ENCODE measurements around the gene PRTFDC1. TPM values are rescaled to one million over a fixed set of nuclear protein-coding genes. Genes with fewer than 3 reads are reported as not detected.

Gene PRTFDC1
- total and polyA plus RNA-seq, 2 of the 13 experiments (the other 11 are each of a cell fraction or from before 2014, with no cell fraction given): not detected

DNA sequence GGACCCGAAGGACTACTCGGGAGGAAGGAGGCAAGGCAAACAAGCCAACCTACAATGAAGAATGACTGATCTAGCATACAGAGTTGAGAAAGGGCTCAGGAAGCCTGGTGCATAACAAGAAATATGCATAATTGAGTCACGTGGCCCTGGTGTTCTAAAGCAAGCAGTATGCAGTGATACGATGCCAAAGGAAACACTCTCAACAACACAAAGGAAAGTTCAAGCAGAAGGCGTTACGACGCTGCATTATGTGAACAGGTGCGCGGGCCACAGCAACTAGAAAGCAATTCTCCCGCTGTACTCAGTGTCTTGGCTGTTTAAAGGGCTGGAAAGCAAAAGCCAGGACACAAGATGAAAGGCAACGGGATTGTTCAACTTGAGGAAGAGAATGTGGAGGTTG, 100.8 kb downstream of the PRTFDC1 start (continued):
- TF ChIP-seq, protein P1, sequence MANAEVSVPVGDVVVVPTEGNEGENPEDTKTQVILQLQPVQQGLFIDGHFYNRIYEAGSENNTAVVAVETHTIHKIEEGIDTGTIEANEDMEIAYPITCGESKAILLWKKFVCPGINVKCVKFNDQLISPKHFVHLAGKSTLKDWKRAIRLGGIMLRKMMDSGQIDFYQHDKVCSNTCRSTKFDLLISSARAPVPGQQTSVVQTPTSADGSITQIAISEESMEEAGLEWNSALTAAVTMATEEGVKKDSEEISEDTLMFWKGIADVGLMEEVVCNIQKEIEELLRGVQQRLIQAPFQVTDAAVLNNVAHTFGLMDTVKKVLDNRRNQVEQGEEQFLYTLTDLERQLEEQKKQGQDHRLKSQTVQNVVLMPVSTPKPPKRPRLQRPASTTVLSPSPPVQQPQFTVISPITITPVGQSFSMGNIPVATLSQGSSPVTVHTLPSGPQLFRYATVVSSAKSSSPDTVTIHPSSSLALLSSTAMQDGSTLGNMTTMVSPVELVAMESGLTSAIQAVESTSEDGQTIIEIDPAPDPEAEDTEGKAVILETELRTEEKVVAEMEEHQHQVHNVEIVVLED (CRISPR knock-in tag; IDR thresholded peaks at IDR 0.05; ENCODE audit: borderline replicate concordance): no peak

DNA sequence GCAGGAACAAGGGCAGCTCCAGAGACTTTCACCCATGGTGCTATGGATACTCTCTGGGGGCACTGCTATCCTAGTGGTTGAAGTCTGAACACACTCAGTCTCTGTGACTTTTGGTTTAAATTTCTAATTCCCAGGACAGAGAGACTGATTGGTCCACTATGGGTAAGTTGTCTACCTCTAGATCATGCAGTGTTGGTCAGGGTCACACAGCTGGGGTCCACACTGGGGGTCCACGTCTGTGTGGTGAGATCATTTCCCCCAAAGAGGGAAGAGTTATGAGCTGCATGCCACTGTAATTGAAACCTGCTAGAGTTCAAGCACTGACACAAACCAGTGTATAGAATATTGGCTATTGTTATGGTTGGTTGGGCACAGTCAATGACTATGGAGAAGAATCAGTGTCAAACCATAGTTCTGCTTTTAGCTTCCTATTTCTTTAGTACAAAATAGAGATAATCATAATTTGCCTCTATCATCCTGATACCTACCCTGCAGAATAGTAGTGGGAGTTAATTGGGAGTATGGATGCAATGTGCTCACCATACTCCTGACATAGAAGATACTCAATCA, 101.6 kb downstream of the PRTFDC1 start:
- 11% methylated on average over 1 of the region's 1 CpG for WGBS (ENCODE audit: low lambda C conversion rate)
- no peak for ATAC-seq
- TF ChIP-seq ZNF672 (CRISPR knock-in tag; IDR thresholded peaks at IDR 0.05) (no peak), TCF12 (IDR thresholded peaks at IDR 0.05) (no peak), TCF12 (CRISPR knock-in tag; IDR thresholded peaks at IDR 0.05) (no peak), ZBTB1 (CRISPR knock-in tag; IDR thresholded peaks at IDR 0.05; ENCODE audit: borderline replicate concordance) (no peak), MAFG (CRISPR knock-in tag; IDR thresholded peaks at IDR 0.05) (no peak), JUND (CRISPR knock-in tag; IDR thresholded peaks at IDR 0.05) (no peak), ZNF101 (CRISPR knock-in tag; IDR thresholded peaks at IDR 0.05; ENCODE audit: borderline replicate concordance, low read depth) (no peak), PHF8 (CRISPR knock-in tag; IDR thresholded peaks at IDR 0.05) (no peak), RFX3 (CRISPR knock-in tag; IDR thresholded peaks at IDR 0.05) (no peak), ARNT2 (CRISPR knock-in tag; IDR thresholded peaks at IDR 0.05; ENCODE audit: low read depth) (no peak), ZNF331 (CRISPR knock-in tag; IDR thresholded peaks at IDR 0.05) (no peak), ZNF367 (CRISPR knock-in tag; IDR thresholded peaks at IDR 0.05; ENCODE audit: borderline replicate concordance) (no peak), FOXM1 (CRISPR knock-in tag; IDR thresholded peaks at IDR 0.05) (no peak)
- TF ChIP-seq, protein P2, sequence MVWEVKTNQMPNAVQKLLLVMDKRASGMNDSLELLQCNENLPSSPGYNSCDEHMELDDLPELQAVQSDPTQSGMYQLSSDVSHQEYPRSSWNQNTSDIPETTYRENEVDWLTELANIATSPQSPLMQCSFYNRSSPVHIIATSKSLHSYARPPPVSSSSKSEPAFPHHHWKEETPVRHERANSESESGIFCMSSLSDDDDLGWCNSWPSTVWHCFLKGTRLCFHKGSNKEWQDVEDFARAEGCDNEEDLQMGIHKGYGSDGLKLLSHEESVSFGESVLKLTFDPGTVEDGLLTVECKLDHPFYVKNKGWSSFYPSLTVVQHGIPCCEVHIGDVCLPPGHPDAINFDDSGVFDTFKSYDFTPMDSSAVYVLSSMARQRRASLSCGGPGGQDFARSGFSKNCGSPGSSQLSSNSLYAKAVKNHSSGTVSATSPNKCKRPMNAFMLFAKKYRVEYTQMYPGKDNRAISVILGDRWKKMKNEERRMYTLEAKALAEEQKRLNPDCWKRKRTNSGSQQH (CRISPR knock-in tag; IDR thresholded peaks at IDR 0.05; ENCODE audit: low read depth): no peak
- TF ChIP-seq, protein P3, sequence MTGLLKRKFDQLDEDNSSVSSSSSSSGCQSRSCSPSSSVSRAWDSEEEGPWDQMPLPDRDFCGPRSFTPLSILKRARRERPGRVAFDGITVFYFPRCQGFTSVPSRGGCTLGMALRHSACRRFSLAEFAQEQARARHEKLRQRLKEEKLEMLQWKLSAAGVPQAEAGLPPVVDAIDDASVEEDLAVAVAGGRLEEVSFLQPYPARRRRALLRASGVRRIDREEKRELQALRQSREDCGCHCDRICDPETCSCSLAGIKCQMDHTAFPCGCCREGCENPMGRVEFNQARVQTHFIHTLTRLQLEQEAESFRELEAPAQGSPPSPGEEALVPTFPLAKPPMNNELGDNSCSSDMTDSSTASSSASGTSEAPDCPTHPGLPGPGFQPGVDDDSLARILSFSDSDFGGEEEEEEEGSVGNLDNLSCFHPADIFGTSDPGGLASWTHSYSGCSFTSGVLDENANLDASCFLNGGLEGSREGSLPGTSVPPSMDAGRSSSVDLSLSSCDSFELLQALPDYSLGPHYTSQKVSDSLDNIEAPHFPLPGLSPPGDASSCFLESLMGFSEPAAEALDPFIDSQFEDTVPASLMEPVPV (CRISPR knock-in tag; IDR thresholded peaks at IDR 0.05): no peak
- TF ChIP-seq, protein P4, sequence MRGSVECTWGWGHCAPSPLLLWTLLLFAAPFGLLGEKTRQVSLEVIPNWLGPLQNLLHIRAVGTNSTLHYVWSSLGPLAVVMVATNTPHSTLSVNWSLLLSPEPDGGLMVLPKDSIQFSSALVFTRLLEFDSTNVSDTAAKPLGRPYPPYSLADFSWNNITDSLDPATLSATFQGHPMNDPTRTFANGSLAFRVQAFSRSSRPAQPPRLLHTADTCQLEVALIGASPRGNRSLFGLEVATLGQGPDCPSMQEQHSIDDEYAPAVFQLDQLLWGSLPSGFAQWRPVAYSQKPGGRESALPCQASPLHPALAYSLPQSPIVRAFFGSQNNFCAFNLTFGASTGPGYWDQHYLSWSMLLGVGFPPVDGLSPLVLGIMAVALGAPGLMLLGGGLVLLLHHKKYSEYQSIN (CRISPR knock-in tag; IDR thresholded peaks at IDR 0.05; ENCODE audit: borderline replicate concordance): no peak

More for the DNA sequence above, 101.6 kb downstream of the PRTFDC1 start:
- ChIA-PET CTCF (ENCODE audit: low intra/inter-chr PET ratio, low total read pairs) (no interaction called here), POLR2A (no interaction called here)
- intact Hi-C loops (cut with micrococcal nuclease; ENCODE audit: unreplicated experiment): no loop called here
- Histone ChIP-seq H3K27me3 (ENCODE audit: control insufficient read depth in 1 of 2, insufficient read depth in 2 of 2, low read length in 2 of 2) (peaks cover 2 to 6% of the 10 kb centered on the region in 2 experiments; a peak in 3 of 5 replicates), H4K20me1 (ENCODE audit: insufficient read depth, low read length) (no peaks in the 10 kb centered on the region), H3K4me1 (ENCODE audit: insufficient read depth, low read length) (no peaks in the 10 kb centered on the region), H3K27ac (ENCODE audit: extremely low read length, insufficient read depth, low read length) (no peak overlapping the region), H3K4me2 (ENCODE audit: low read depth, low read length) (no peak overlapping the region), H3K9ac (ENCODE audit: insufficient read depth, low read depth, low read length) (no peak overlapping the region), H3K4me3 (replicated peaks in 1 of 3; ENCODE audit: insufficient read depth in 1 of 3, low read depth in 2 of 3, low read length in 3 of 3) (no peak overlapping the region), H3K36me3 (replicated peaks in 1 of 2; ENCODE audit: control insufficient read depth in 1 of 2, insufficient read depth in 2 of 2, low read length in 2 of 2) (no peaks in the 10 kb centered on the region), H3K79me2 (ENCODE audit: insufficient read depth, low read length) (no peaks in the 10 kb centered on the region), H3K9me3 (ENCODE audit: low read length) (no peaks in the 10 kb centered on the region), H2AFZ (ENCODE audit: low read length) (no peak overlapping the region)
- in situ Hi-C loops (cut with HindIII; ENCODE audit: extremely low pct_ligation_motif_present, low pct_unique_long_range_greater_than_20kb): no loop called here
- no TSS peak for BruUV-seq (replicated peaks)
- FAIRE-seq: no peak
- DNase-seq (ENCODE audit: low spot score): no peak
